H1 (cell line): ENCODE measurements around the gene SSB. TPM values are rescaled to one million over a fixed set of nuclear protein-coding genes. Genes with fewer than 3 reads are reported as not detected.

Source experiments
- CBX8 ChIP-seq: fragments of 300-800, 300-1000 bp; sonication (generic); IDR thresholded peaks from 2 replicates; pipeline ENCODE4 v1.7.1; 2016; ENCODE audit warnings: low read depth, low read length, borderline replicate concordance
- CHD7 ChIP-seq: fragments of 300-600 bp; sonication (generic); IDR thresholded peaks from 2 replicates; pipeline ENCODE4 v1.7.1; 2012; ENCODE audit warnings: low read length, moderate library complexity, mild to moderate bottlenecking, inconsistent platforms; ENCODE audit not compliant: insufficient replicate concordance
- CREB1 ChIP-seq: IDR thresholded peaks from 2 replicates; pipeline ENCODE4 v1.6.1; 2012; ENCODE audit warnings: inconsistent platforms
- EP300 ChIP-seq, 2 experiments: IDR thresholded peaks; 1 replicate in 1 of 2; 2 replicates in 1 of 2; pipeline ENCODE4 v1.6.1; 2011 to 2012; ENCODE audit warnings: low read depth in 2 of 2, low read length in 2 of 2, mild to moderate bottlenecking in 2 of 2, borderline replicate concordance in 1 of 2, inconsistent platforms in 1 of 2, moderate library complexity in 1 of 2
- JUND ChIP-seq: IDR thresholded peaks from 2 replicates; pipeline ENCODE4 v1.6.1; 2011; ENCODE audit warnings: mild to moderate bottlenecking, improper control_type of control experiment, low read length
- KDM5A ChIP-seq: fragments of 200-600 bp; IDR thresholded peaks from 2 replicates; pipeline ENCODE4 v1.7.1; 2012; ENCODE audit warnings: mild to moderate bottlenecking, low read length, inconsistent platforms, mixed read lengths
- MAFK ChIP-seq: IDR thresholded peaks from 2 replicates; pipeline ENCODE4 v1.6.1; 2012; ENCODE audit warnings: low read depth, mild to moderate bottlenecking, improper control_type of control experiment, low read length
- RAD21 ChIP-seq, 2 experiments: IDR thresholded peaks in 1 of 2; conservative IDR thresholded peaks in 1 of 2; 2 replicates each; pipeline ENCODE4 v1.6.1; 2011; ENCODE audit warnings: low read depth in 2 of 2, low read length in 2 of 2, improper control_type of control experiment in 1 of 2, inconsistent platforms in 1 of 2, mild to moderate bottlenecking in 1 of 2, moderate library complexity in 1 of 2
- SP4 ChIP-seq: IDR thresholded peaks from 2 replicates; pipeline ENCODE4 v1.6.1; 2012; ENCODE audit warnings: low read length, inconsistent platforms
- TAF7 ChIP-seq: optimal IDR thresholded peaks from 2 replicates; pipeline ENCODE3; 2011; ENCODE audit warnings: low read depth, mild to moderate bottlenecking, inconsistent platforms, low read length, moderate library complexity, borderline replicate concordance
- polyA plus RNA-seq, 7 experiments: library from polyadenylated mRNA; depleted of rRNA in 3 of 7; stranded (reverse) in 5 of 7; unstranded in 2 of 7; fragments of >200 nt in 5 of 7; fragments of 200-250 nt in 2 of 7; gene quantifications; 1 replicate in 5 of 7; 2 replicates in 1 of 7; 4 replicates in 1 of 7; pipeline versions ENCODE4 v1.2.1 to v1.2.3, GENCODE V29; 2011 to 2013; ENCODE audit warnings: missing spikeins in 2 of 7, mixed read lengths in 2 of 7
- total RNA-seq: library from RNA; stranded (reverse); fragmentation: NEBNext Ultra II Directional; extraction: Animal tissue kit (Norgen Biotek cat#: 25700); gene quantifications from 2 replicates; pipeline ENCODE4 v1.2.1, GENCODE V29; 2021

The SSB gene
- total and polyA plus RNA-seq, 2 of the 8 experiments (the other 6 are each of a cell fraction or from before 2014, with no cell fraction given) = 60.8 to 270 TPM

DNA sequence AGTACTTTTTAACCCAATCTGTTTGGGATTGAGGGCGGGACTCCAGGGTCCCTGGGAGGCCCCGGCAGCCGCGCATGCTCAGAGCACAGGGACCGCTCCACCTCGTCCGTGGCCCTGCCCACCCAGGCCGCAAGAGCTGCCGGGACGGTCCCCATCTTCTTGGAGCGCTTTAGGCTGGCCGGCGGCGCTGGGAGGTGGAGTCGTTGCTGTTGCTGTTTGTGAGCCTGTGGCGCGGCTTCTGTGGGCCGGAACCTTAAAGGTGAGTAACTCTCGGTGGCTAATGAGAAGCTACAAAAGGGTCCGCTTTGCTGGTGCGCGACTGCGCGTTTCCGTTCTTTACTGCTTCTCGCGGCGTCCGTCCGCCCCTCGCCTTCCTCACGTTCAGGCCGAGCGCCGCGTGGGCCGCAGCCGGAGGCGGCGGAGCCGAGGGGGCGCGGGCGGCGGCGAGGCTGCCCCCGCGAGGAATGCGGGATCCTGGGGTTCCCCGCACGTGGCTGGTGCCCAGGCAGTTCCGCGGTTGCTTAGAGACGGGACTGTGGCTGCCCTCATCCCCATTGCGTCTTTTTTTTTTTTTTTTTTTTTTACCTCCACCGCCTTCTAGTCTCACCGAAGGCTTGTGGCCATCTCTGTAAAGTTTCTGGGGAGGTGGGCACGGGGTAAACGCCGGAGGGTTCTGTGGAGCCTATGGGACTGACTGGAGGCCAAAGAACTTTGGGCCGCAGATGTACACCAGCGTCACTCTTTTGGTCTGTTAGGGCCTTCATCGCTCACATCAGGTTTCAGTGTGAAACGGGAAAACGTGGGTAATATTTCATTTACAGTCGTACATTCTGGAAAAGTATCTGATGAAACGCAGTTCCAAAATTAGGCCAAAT lies at the start of gene SSB (continued):
- TF ChIP-seq CHD7 (no peak), MAFK (no peak), CREB1 (no peak), EP300 (IDR thresholded peaks at IDR 0.05; ENCODE audit: borderline replicate concordance in 1 of 2, low read depth in 2 of 2, low read length in 2 of 2) (no peak), JUND (no peak), CBX8 (no peak), KDM5A (no peak), TAF7 (peak; percentile 32), SP4 (no peak), RAD21 (IDR thresholded peaks at IDR 0.05 in 1 of 2, conservative IDR thresholded peaks at IDR 0.05 in 1 of 2; ENCODE audit: low read depth in 2 of 2, low read length in 2 of 2) (no peak)
